Suppressor macrophage treated with lipopolysaccharide for 1 hour (primary cell): ENCODE results near the gene MYG1.
"Not testable (repeated sequence)": the region's sequence is repeated elsewhere in the genome, so short reads cannot be mapped to it uniquely, and the experiment has no call there.

Source experiments
- DNase-seq, 3 donors: peaks; one replicate each; pipeline ENCODE4 v3.0.0-alpha.2; 2020 to 2022

MYG1 gene

GRCh38 chr12:53287741-53288216, 11.7 kb upstream of the MYG1 start:
- DNase-seq: peak; percentile 68 to 78 (median 74)

- DNase-seq: no peak
Observed at GRCh38 chr12:53288322-53288721, 11.2 kb upstream of the MYG1 start.

- DNase-seq: no peak
Observed at GRCh38 chr12:53289891-53290290, 9.6 kb upstream of the MYG1 start.

GRCh38 chr12:53290661-53291060, 8.8 kb upstream of the MYG1 start:
- peak in 2 of 3 donors; percentile 21 for DNase-seq

- DNase-seq: no peak
Observed at GRCh38 chr12:53292426-53292825, 7.1 kb upstream of the MYG1 start.

- peak; percentile 89 to 94 (median 92) for DNase-seq
Observed at GRCh38 chr12:53295070-53295890, 4.2 kb upstream of the MYG1 start, which contains the start of gene PFDN5. TSS of gene PFDN5 (plus strand) at chr12:53295542. CDS start at chr12:53295568, 26 bp downstream.

GRCh38 chr12:53295891-53296219, 3.6 kb upstream of the MYG1 start:
- DNase-seq: no peak

- not testable (repeated sequence) for DNase-seq
Observed at GRCh38 chr12:53297106-53297505, 2.4 kb upstream of the MYG1 start.

GRCh38 chr12:53298164-53298563, 1.3 kb upstream of the MYG1 start:
- DNase-seq: peak; percentile 80 to 95 (median 88)

GRCh38 chr12:53299101-53299453, 418 bp upstream of the MYG1 start:
- DNase-seq: peak; percentile 89 to 98 (median 94)

GRCh38 chr12:53300187-53300586, 692 bp downstream of the MYG1 start:
- DNase-seq: peak; percentile 48 to 69 (median 60)

GRCh38 chr12:53302903-53303302, 3.4 kb downstream of the MYG1 start:
- DNase-seq: no peak

GRCh38 chr12:53306826-53307225, 7.3 kb downstream of the MYG1 start:
- no peak for DNase-seq

- DNase-seq: no peak
Observed at GRCh38 chr12:53308276-53308675, 8.8 kb downstream of the MYG1 start.

GRCh38 chr12:53313996-53314395, 14.5 kb downstream of the MYG1 start:
- DNase-seq: peak; percentile 42 to 61 (median 60)

- DNase-seq: peak in 1 of 3 donors; percentile 22
Observed at GRCh38 chr12:53320352-53321195, 21.1 kb downstream of the MYG1 start.

GRCh38 chr12:53324113-53324778, 24.8 kb downstream of the MYG1 start:
- DNase-seq: peak; percentile 46 to 58 (median 50)

- DNase-seq: peak; percentile 90 to 95 (median 92)
Observed at GRCh38 chr12:53324779-53325510, 25.4 kb downstream of the MYG1 start.

GRCh38 chr12:53325511-53326061, 26.1 kb downstream of the MYG1 start:
- peak in 2 of 3 donors; percentile 48 to 55 for DNase-seq

GRCh38 chr12:53326460-53327185, 27.1 kb downstream of the MYG1 start:
- peak in 1 of 3 donors; percentile 32 for DNase-seq

- peak; percentile 62 to 74 (median 64) for DNase-seq
Observed at GRCh38 chr12:53327435-53328042, 28.0 kb downstream of the MYG1 start.
